ENCODE data around the gene RIPOR3. TPM values are rescaled to one million over a fixed set of nuclear protein-coding genes. Genes with fewer than 3 reads are reported as not detected.
"Not testable (repeated sequence)": the region's sequence is repeated elsewhere in the genome, so short reads cannot be mapped to it uniquely, and the experiment has no call there.

The RIPOR3 gene
- total and polyA plus RNA-seq, 5 donors from 2014 or later = 0.69 to 1.9 (median 1.3) TPM

DNA sequence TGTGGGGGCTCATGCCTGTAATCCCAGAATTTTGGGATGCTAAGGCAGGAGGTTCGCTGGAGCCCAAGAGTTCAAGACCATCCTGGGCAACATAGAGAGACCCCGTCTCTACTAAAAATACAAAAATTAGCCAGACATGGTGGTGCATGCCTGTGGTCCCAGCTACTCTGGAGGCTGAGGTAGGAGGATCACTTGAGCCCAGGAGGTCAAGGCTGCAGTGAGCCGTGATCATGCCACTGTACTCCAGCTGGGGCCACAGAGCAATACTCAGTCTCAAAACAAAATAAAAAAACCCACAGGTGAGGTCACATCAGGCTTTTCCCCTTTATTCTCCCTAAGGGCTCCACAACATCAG, 15.0 kb downstream of the RIPOR3 start:
- not testable (repeated sequence) for H3K4me1 Mint-ChIP-seq; H3K4me1 ChIP-seq (ENCODE audit: control insufficient read depth, insufficient read depth, low read length, poor library complexity, severe bottlenecking); H3K9me3 ChIP-seq (ENCODE audit: control insufficient read depth in 2 of 2, low read length in 2 of 2); H3K36me3 Mint-ChIP-seq; DNase-seq; H3K27ac ChIP-seq (ENCODE audit: insufficient read depth, low read length, poor library complexity, severe bottlenecking); H3K27me3 Mint-ChIP-seq; H3K36me3 ChIP-seq (ENCODE audit: control insufficient read depth, insufficient read depth, low read length); H3K4me3 ChIP-seq (ENCODE audit: low read depth, low read length); H3K27me3 ChIP-seq (ENCODE audit: control insufficient read depth, insufficient read depth, low read length); H3K27ac Mint-ChIP-seq; H3K4me3 Mint-ChIP-seq; ATAC-seq (ENCODE audit: low read depth in 2 of 2); H3K9me3 Mint-ChIP-seq

DNA sequence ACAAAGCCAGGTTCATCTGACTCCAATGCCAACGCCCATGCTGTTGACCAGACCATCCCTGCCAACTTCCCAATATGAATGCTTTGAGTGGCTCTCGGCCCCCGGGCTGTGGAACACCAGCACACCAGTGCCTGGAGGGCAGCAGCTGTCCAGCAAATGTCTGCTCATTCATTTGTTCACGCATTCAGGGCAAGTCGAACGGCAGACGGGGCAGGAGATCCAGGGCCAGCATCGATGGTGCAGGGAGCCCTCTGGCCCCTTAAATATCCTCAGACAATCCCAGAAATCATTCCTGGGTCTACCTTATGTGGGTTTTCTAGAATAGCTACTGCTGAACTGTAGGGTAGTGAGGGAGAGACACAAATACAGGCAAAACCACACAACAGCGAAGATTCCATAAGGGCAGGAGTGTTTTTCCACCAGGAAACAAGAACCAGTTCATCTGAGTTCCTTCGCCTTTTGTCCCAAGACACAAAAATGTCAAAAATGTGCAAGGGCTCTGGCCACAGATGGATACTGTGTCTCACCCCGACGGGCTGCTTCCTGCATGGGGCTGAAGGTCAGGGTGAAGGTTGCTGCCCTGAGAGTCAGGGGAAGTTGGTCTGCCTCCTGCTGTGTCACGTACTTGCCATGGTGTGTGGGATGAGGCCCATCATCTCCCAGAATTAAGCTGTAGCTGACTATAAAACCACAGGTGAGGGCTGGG, 15.5 kb downstream of the RIPOR3 start:
- no peak for ATAC-seq (ENCODE audit: low read depth in 2 of 2)
- no peak overlapping the region for H3K4me3 ChIP-seq (ENCODE audit: low read depth, low read length)
- DNase-seq = no peak
- no peaks in the 10 kb centered on the region for H3K36me3 ChIP-seq (ENCODE audit: control insufficient read depth, insufficient read depth, low read length)
- no peak overlapping the region for H3K27ac Mint-ChIP-seq
- H3K36me3 Mint-ChIP-seq = no peaks in the 10 kb centered on the region
- no peaks in the 10 kb centered on the region for H3K27me3 ChIP-seq (ENCODE audit: control insufficient read depth, insufficient read depth, low read length)
- no peak overlapping the region for H3K4me3 Mint-ChIP-seq
- no peak overlapping the region for H3K27ac ChIP-seq (ENCODE audit: insufficient read depth, low read length, poor library complexity, severe bottlenecking)
- no peaks in the 10 kb centered on the region for H3K9me3 Mint-ChIP-seq
- H3K4me1 Mint-ChIP-seq = no peaks in the 10 kb centered on the region
- H3K4me1 ChIP-seq (ENCODE audit: control insufficient read depth, insufficient read depth, low read length, poor library complexity, severe bottlenecking) = no peaks in the 10 kb centered on the region
- H3K9me3 ChIP-seq (ENCODE audit: control insufficient read depth in 2 of 2, low read length in 2 of 2) = no peaks in the 10 kb centered on the region
- no peaks in the 10 kb centered on the region for H3K27me3 Mint-ChIP-seq

DNA sequence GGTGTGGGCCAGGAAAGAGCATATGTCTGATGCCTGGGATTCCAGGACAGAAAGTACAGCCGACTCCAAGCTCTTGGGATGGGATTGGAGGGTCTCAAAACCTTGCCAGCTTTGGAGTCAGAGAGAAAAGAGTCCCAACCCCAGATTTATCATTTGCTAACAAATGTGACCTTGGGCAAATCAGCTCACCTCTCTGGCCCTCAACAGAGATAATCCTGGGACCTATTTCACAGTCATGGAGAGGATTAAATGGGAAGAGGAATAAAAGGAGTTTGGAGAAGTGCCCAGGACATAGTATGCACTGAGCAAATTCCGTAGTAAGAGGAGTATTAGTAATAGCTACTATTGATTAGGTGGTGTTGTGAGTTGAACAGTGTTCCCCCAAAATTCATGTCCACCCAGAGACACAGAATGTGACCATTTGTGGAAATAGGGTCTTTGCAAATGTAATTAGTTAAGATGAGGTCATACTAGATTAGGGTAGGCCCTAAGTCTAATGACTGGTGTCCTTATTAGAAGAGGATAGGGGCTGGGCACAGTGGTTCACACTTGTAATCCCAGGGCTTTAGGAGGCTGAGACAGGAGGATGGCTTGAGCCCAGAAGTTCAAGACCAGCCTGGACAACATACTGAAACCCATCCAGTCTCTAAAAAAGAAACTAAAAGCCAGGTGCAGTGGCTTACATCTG, 17.1 kb downstream of the RIPOR3 start:
- Histone ChIP-seq H3K27me3 (ENCODE audit: control insufficient read depth, insufficient read depth, low read length) (no peaks in the 10 kb centered on the region), H3K27ac (ENCODE audit: insufficient read depth, low read length, poor library complexity, severe bottlenecking) (no peak overlapping the region), H3K4me3 (ENCODE audit: low read depth, low read length) (no peak overlapping the region), H3K36me3 (ENCODE audit: control insufficient read depth, insufficient read depth, low read length) (no peaks in the 10 kb centered on the region), H3K4me1 (ENCODE audit: control insufficient read depth, insufficient read depth, low read length, poor library complexity, severe bottlenecking) (no peaks in the 10 kb centered on the region), H3K9me3 (ENCODE audit: control insufficient read depth in 2 of 2, low read length in 2 of 2) (no peaks in the 10 kb centered on the region)
- Mint-ChIP-seq H3K27ac (no peak overlapping the region), H3K4me1 (no peaks in the 10 kb centered on the region), H3K4me3 (no peak overlapping the region), H3K9me3 (no peaks in the 10 kb centered on the region), H3K27me3 (no peaks in the 10 kb centered on the region), H3K36me3 (no peaks in the 10 kb centered on the region)
- DNase-seq = no peak
- ATAC-seq (ENCODE audit: low read depth in 2 of 2) = no peak

DNA sequence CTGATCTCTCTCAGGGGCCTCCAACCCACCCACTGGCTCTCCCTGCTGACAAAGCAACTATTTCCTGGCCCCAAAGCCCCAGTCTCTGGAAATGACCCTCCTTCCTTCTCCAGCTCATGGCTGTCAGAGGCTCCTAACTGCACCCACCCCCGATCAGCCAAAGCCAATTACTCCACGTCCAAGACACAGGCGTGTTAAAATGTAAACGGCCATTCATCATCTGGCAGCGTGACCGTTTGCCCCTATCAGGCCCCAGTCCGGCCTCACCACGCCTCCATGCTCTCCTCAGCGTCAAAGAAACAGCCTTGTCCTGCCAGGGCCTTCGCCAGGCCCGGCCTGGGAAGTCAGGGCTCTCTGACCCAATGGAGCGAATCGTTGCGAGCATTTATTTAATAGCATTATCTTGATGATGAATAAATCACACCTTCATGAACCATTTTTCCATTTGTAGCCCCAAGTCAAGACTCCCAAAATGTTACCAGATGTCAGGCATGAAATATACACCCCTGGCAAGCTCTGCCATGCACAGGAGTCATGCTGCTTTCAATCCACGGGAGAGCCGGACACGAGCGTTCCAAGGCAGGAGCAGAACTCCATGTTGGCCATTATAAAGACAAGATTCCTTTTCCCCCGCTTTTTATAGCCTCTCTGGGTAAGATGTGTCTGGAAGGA, 17.7 kb downstream of the RIPOR3 start:
- ATAC-seq (ENCODE audit: low read depth in 2 of 2) (no peak), DNase-seq (no peak)
- no peaks in the 10 kb centered on the region for H3K27me3 Mint-ChIP-seq
- H3K27ac Mint-ChIP-seq = no peak overlapping the region
- H3K9me3 Mint-ChIP-seq = no peaks in the 10 kb centered on the region
- H3K4me3 ChIP-seq (ENCODE audit: low read depth, low read length) = no peak overlapping the region
- no peaks in the 10 kb centered on the region for H3K36me3 Mint-ChIP-seq
- H3K4me3 Mint-ChIP-seq = no peak overlapping the region
- H3K27me3 ChIP-seq (ENCODE audit: control insufficient read depth, insufficient read depth, low read length) = no peaks in the 10 kb centered on the region
- no peaks in the 10 kb centered on the region for H3K9me3 ChIP-seq (ENCODE audit: control insufficient read depth in 2 of 2, low read length in 2 of 2)
- no peaks in the 10 kb centered on the region for H3K4me1 Mint-ChIP-seq
- H3K27ac ChIP-seq (ENCODE audit: insufficient read depth, low read length, poor library complexity, severe bottlenecking) = no peak overlapping the region
- no peaks in the 10 kb centered on the region for H3K36me3 ChIP-seq (ENCODE audit: control insufficient read depth, insufficient read depth, low read length)
- H3K4me1 ChIP-seq (ENCODE audit: control insufficient read depth, insufficient read depth, low read length, poor library complexity, severe bottlenecking) = no peaks in the 10 kb centered on the region

DNA sequence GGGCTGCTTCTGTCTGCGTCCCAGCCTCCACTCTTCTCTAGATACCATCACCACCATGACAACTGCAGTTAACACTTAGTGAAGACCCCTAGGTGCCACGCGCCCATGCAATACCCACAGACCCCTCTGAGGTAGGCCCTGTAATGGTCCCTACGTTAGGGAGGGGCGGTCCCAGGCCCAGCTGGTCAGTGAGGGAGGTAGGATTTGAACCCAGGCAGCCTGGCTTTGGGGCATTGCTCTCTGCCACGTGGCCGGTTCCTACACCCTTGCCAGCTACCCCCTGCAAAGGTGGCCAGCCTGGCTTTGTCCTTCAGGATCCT, 18.2 kb downstream of the RIPOR3 start:
- DNase-seq (no peak), ATAC-seq (ENCODE audit: low read depth in 2 of 2) (no peak)
- Histone ChIP-seq H3K9me3 (ENCODE audit: control insufficient read depth in 2 of 2, low read length in 2 of 2) (no peaks in the 10 kb centered on the region), H3K36me3 (ENCODE audit: control insufficient read depth, insufficient read depth, low read length) (no peaks in the 10 kb centered on the region), H3K27ac (ENCODE audit: insufficient read depth, low read length, poor library complexity, severe bottlenecking) (no peak overlapping the region), H3K27me3 (ENCODE audit: control insufficient read depth, insufficient read depth, low read length) (no peaks in the 10 kb centered on the region), H3K4me3 (ENCODE audit: low read depth, low read length) (no peak overlapping the region), H3K4me1 (ENCODE audit: control insufficient read depth, insufficient read depth, low read length, poor library complexity, severe bottlenecking) (no peaks in the 10 kb centered on the region)
- H3K4me3 Mint-ChIP-seq = no peak overlapping the region
- no peaks in the 10 kb centered on the region for H3K4me1 Mint-ChIP-seq
- H3K36me3 Mint-ChIP-seq = no peaks in the 10 kb centered on the region
- H3K9me3 Mint-ChIP-seq = no peaks in the 10 kb centered on the region
- peaks cover 4% of the 10 kb centered on the region for H3K27me3 Mint-ChIP-seq
- no peak overlapping the region for H3K27ac Mint-ChIP-seq

DNA sequence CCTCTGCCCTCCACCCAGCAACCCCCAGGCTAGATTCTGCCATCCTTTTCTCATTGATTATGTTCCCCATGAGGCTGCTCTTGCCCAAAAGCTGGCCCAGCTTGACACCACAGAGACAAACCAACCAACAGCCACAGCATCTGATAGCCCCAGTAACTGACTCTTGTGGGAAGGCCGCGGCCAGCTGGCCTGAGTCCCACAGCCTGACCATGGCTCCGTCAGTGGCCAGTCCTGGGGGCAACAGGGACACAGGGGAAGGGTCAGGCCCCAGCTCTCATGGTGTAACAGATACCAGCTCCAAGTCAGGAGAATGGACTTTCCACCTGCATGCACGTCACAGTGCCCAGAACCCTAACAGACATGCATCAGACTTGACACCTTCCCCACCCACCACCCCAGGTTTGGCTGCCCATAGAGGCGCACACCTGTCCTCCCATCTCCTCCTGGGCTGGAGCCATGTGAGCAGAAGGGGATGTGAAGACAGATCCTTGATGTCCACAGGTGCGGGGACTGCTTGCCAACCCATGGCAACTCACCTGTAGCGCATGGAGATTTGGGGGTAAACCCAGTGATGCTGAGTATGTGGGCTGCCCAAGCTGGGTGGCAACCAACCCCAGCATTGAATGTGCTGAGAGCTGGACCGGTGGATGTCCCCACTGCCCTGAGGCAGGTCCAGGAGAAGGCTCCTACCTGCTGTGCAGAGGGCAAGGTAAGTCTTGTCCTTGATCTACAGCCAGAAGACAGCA, 18.8 kb downstream of the RIPOR3 start:
- Mint-ChIP-seq H3K4me3 (no peak overlapping the region), H3K27ac (no peak overlapping the region), H3K9me3 (no peaks in the 10 kb centered on the region), H3K27me3 (peaks cover 4% of the 10 kb centered on the region), H3K4me1 (no peaks in the 10 kb centered on the region), H3K36me3 (no peaks in the 10 kb centered on the region)
- Histone ChIP-seq H3K36me3 (ENCODE audit: control insufficient read depth, insufficient read depth, low read length) (no peaks in the 10 kb centered on the region), H3K4me1 (ENCODE audit: control insufficient read depth, insufficient read depth, low read length, poor library complexity, severe bottlenecking) (no peaks in the 10 kb centered on the region), H3K9me3 (ENCODE audit: control insufficient read depth in 2 of 2, low read length in 2 of 2) (no peaks in the 10 kb centered on the region), H3K27me3 (ENCODE audit: control insufficient read depth, insufficient read depth, low read length) (no peaks in the 10 kb centered on the region), H3K27ac (ENCODE audit: insufficient read depth, low read length, poor library complexity, severe bottlenecking) (no peak overlapping the region), H3K4me3 (ENCODE audit: low read depth, low read length) (no peak overlapping the region)
- no peak for ATAC-seq (ENCODE audit: low read depth in 2 of 2)
- DNase-seq = no peak

DNA sequence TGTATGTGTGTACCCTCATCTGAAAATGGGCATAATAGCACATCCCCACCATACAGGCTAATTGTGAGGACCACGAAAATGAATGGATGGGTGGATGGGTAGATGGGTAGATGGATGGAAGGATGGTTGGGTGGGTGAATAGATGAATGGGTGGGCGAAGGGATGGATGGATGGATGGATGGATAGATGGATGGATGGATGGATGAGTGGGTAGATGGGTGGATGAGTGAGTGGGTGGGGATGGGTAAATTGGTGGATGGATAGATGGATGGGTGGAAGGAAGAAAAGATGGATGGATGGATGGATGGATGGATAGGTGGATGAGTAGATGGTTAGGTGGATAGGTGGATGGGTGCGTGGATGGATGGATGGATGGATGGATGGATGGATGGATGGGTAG, 19.7 kb downstream of the RIPOR3 start:
- H3K27ac ChIP-seq (ENCODE audit: insufficient read depth, low read length, poor library complexity, severe bottlenecking) = no peak overlapping the region
- H3K9me3 ChIP-seq (ENCODE audit: control insufficient read depth in 2 of 2, low read length in 2 of 2) = no peaks in the 10 kb centered on the region
- DNase-seq (no peak), ATAC-seq (ENCODE audit: low read depth in 2 of 2) (no peak)
- H3K27ac Mint-ChIP-seq = no peak overlapping the region
- no peaks in the 10 kb centered on the region for H3K36me3 Mint-ChIP-seq
- no peaks in the 10 kb centered on the region for H3K4me1 ChIP-seq (ENCODE audit: control insufficient read depth, insufficient read depth, low read length, poor library complexity, severe bottlenecking)
- no peaks in the 10 kb centered on the region for H3K9me3 Mint-ChIP-seq
- H3K27me3 Mint-ChIP-seq = peaks cover 6% of the 10 kb centered on the region
- no peak overlapping the region for H3K4me3 ChIP-seq (ENCODE audit: low read depth, low read length)
- no peak overlapping the region for H3K4me3 Mint-ChIP-seq
- no peaks in the 10 kb centered on the region for H3K27me3 ChIP-seq (ENCODE audit: control insufficient read depth, insufficient read depth, low read length)
- no peaks in the 10 kb centered on the region for H3K4me1 Mint-ChIP-seq
- H3K36me3 ChIP-seq (ENCODE audit: control insufficient read depth, insufficient read depth, low read length) = no peaks in the 10 kb centered on the region
